Measurements from ENCODE around the gene INSRR. TPM values are rescaled to one million over a fixed set of nuclear protein-coding genes. Genes with fewer than 3 reads are reported as not detected.

Gene INSRR
- total RNA-seq, 2 donors from 2014 or later = under 0.01 TPM; not detected in 1

- H3K4me1 ChIP-seq = no peaks in the 10 kb centered on the region
- H3K9me3 ChIP-seq = no peaks in the 10 kb centered on the region
- no peak overlapping the region for H3K4me3 ChIP-seq
- ATAC-seq (no peak), DNase-seq (no peak)
- TF ChIP-seq CTCF (IDR thresholded peaks at IDR 0.05) (no peak), POLR2A (IDR thresholded peaks at IDR 0.05) (no peak)
- H3K27ac ChIP-seq = no peak overlapping the region
- peaks cover 3 to 7% of the 10 kb centered on the region in 2 donors for H3K36me3 ChIP-seq (replicated peaks in 1 of 2; ENCODE audit: insufficient read depth in 1 of 2, low read depth in 2 of 2)
- 91% methylated on average over 12 of the region's 13 CpGs for WGBS, 2 donors
- no peaks in the 10 kb centered on the region for H3K27me3 ChIP-seq
- intact Hi-C loops (cut with DNase I) = no loop called here
These were observed 55.6 kb downstream of the INSRR start for GRCh38 chr1:156803086-156803851.

GRCh38 chr1:156802421-156802935, 56.4 kb downstream of the INSRR start:
- Histone ChIP-seq H3K36me3 (replicated peaks in 1 of 2; ENCODE audit: insufficient read depth in 1 of 2, low read depth in 2 of 2) (peaks cover 3 to 12% of the 10 kb centered on the region in 2 donors), H3K4me3 (no peak overlapping the region), H3K9me3 (no peaks in the 10 kb centered on the region), H3K27ac (no peak overlapping the region), H3K27me3 (no peaks in the 10 kb centered on the region), H3K4me1 (no peaks in the 10 kb centered on the region)
- intact Hi-C loops (cut with DNase I) = no loop called here
- DNase-seq (no peak), ATAC-seq (no peak)
- 85 to 88% methylated on average over 7 of the region's 8 CpGs for WGBS, 2 donors
- TF ChIP-seq CTCF (IDR thresholded peaks at IDR 0.05) (no peak), POLR2A (IDR thresholded peaks at IDR 0.05) (no peak)

GRCh38 chr1:156801409-156802121, 57.4 kb downstream of the INSRR start:
- H3K27ac ChIP-seq = no peak overlapping the region
- H3K27me3 ChIP-seq = no peaks in the 10 kb centered on the region
- 68 to 74% methylated on average over 6 to 7 of the region's 7 CpGs for WGBS, 2 donors
- H3K36me3 ChIP-seq (replicated peaks in 1 of 2; ENCODE audit: insufficient read depth in 1 of 2, low read depth in 2 of 2) = peaks cover 3 to 18% of the 10 kb centered on the region in 2 donors
- DNase-seq (peak in 2 of 4 donors; percentile 13 to 36), ATAC-seq (peak; percentile 49)
- H3K4me3 ChIP-seq = no peak overlapping the region
- H3K4me1 ChIP-seq = no peaks in the 10 kb centered on the region
- intact Hi-C loops (cut with DNase I) = no loop called here
- H3K9me3 ChIP-seq = no peaks in the 10 kb centered on the region
- TF ChIP-seq POLR2A (IDR thresholded peaks at IDR 0.05) (no peak), CTCF (IDR thresholded peaks at IDR 0.05) (no peak)

- no peaks in the 10 kb centered on the region for H3K27me3 ChIP-seq
- 55 to 61% methylated on average over 4 of the region's 4 CpGs for WGBS, 2 donors
- DNase-seq (peak in 3 of 4 donors; percentile 34 to 51 (median 51)), ATAC-seq (no peak)
- no peak overlapping the region for H3K27ac ChIP-seq
- peaks cover 7 to 41% of the 10 kb centered on the region in 2 donors for H3K36me3 ChIP-seq (replicated peaks in 1 of 2; ENCODE audit: insufficient read depth in 1 of 2, low read depth in 2 of 2)
- H3K4me3 ChIP-seq = no peak overlapping the region
- H3K9me3 ChIP-seq = no peaks in the 10 kb centered on the region
- intact Hi-C loops (cut with DNase I) = no loop called here
- peak; percentile 29 to 61 (median 59) for TF ChIP-seq CTCF (IDR thresholded peaks at IDR 0.05)
- no peak for TF ChIP-seq POLR2A (IDR thresholded peaks at IDR 0.05)
- H3K4me1 ChIP-seq = no peaks in the 10 kb centered on the region
These were observed 61.6 kb downstream of the INSRR start for GRCh38 chr1:156797212-156797871.

Measured in body of pancreas (tissue), 4 donors.